ENCODE results near the gene TICAM2. TPM values are rescaled to one million over a fixed set of nuclear protein-coding genes. Genes with fewer than 3 reads are reported as not detected.

Gene TICAM2
- polyA plus RNA-seq, 1 experiment, result 1.2 TPM

- CTCF ChIA-PET, result no interaction called here
- Histone ChIP-seq H3K4me3 (ENCODE audit: low read depth, low read length) (no peak overlapping the region), H3K27me3 (ENCODE audit: control insufficient read depth, insufficient read depth, low read length) (no peaks in the 10 kb centered on the region), H3K36me3 (ENCODE audit: control insufficient read depth, insufficient read depth, low read length) (no peaks in the 10 kb centered on the region)
- TF ChIP-seq, protein P1, sequence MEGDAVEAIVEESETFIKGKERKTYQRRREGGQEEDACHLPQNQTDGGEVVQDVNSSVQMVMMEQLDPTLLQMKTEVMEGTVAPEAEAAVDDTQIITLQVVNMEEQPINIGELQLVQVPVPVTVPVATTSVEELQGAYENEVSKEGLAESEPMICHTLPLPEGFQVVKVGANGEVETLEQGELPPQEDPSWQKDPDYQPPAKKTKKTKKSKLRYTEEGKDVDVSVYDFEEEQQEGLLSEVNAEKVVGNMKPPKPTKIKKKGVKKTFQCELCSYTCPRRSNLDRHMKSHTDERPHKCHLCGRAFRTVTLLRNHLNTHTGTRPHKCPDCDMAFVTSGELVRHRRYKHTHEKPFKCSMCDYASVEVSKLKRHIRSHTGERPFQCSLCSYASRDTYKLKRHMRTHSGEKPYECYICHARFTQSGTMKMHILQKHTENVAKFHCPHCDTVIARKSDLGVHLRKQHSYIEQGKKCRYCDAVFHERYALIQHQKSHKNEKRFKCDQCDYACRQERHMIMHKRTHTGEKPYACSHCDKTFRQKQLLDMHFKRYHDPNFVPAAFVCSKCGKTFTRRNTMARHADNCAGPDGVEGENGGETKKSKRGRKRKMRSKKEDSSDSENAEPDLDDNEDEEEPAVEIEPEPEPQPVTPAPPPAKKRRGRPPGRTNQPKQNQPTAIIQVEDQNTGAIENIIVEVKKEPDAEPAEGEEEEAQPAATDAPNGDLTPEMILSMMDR (IDR thresholded peaks at IDR 0.05; ENCODE audit: insufficient read depth, low read depth, low read length), result no peak
- POLR2A ChIA-PET, result no interaction called here
- DNase-seq (ENCODE audit: low read depth), result no peak
These were observed 37.0 kb downstream of the TICAM2 start for GRCh38 chr5:115565233-115565632.

DNA sequence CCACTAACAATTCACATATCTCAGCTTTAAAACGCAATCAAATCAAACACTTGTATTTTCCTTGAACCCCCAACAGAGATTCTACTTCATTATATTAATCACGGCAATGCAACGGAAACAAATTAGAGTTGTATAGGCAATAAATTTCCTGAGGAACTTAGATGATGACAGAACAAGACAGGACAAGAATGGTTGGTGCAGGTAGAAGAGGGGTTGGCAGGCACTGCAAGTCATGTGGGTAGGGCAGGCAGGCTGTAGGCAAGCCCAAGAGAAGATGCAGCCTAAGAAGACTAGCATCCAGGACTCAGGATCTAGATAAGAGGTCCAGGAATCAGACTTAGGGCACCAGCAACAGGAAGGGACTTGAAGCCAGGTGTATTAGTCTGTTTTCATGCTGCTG lies 41.1 kb downstream of the TICAM2 start:
- Histone ChIP-seq H3K4me3 (ENCODE audit: low read depth, low read length) (no peak overlapping the region), H3K27me3 (ENCODE audit: control insufficient read depth, insufficient read depth, low read length) (no peaks in the 10 kb centered on the region), H3K36me3 (ENCODE audit: control insufficient read depth, insufficient read depth, low read length) (no peaks in the 10 kb centered on the region)
- no peak for DNase-seq (ENCODE audit: low read depth)
- ChIA-PET POLR2A (no interaction called here), CTCF (interaction anchor here (1.3 kb wide), 1 partner anchor 8 kb away, joined by 3 read pairs; no protein-coding TSS in a partner anchor)
- TF ChIP-seq, protein P1 (IDR thresholded peaks at IDR 0.05; ENCODE audit: insufficient read depth, low read depth, low read length), result no peak

DNA sequence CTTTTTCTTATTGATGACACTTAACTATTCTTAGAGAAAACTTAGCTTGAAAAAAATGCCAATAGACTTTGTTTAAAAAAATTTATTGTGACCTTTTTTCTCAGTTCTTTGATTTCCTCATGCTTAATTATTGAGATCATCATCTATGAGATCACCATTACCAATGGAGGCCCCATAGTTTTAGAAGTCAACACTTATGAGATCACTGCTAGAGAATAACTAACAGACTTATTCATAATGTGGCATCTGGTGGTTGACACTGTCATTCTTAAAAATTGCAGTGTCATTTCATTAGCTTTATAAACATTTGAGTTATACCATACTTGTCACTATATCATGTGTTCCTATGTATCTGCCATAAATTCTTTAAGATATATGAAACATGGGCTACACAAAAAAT lies 42.8 kb downstream of the TICAM2 start:
- no peak overlapping the region for H3K4me3 ChIP-seq (ENCODE audit: low read depth, low read length)
- ChIA-PET CTCF (interaction anchor here (1.0 kb wide), 1 partner anchor 9 kb away, joined by 3 read pairs; no protein-coding TSS in a partner anchor), POLR2A (no interaction called here)
- no peaks in the 10 kb centered on the region for H3K27me3 ChIP-seq (ENCODE audit: control insufficient read depth, insufficient read depth, low read length)
- H3K36me3 ChIP-seq (ENCODE audit: control insufficient read depth, insufficient read depth, low read length), result no peaks in the 10 kb centered on the region
- no peak for DNase-seq (ENCODE audit: low read depth)
- TF ChIP-seq, protein P1 (IDR thresholded peaks at IDR 0.05; ENCODE audit: insufficient read depth, low read depth, low read length), result no peak

DNA sequence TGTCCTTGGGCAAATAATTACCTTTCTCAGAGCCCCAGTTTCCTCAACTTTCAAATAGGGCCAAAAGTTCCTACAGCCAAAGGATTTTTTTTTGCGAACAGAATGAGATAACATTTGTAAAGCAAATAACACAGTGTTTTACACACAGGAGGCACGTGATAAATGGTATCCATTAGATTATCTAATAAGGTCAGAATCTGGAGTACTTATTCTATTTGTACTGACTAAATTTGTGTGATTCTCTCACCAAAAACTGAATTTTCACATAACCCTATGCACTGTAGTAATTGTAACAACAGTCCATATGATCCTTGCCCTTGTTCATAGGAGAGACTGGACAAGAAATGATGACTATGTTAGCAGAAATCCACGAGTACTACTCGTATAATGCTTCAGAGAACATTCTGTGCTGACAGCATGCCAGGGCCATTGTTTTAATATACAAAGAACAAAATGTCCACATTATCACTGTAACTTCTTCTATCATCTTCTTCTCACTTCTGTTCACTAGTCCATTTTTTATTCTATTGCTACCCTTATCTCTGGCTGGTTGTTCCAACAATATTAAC lies 43.8 kb downstream of the TICAM2 start:
- Histone ChIP-seq H3K36me3 (ENCODE audit: control insufficient read depth, insufficient read depth, low read length) (no peaks in the 10 kb centered on the region), H3K4me3 (ENCODE audit: low read depth, low read length) (no peak overlapping the region), H3K27me3 (ENCODE audit: control insufficient read depth, insufficient read depth, low read length) (no peaks in the 10 kb centered on the region)
- ChIA-PET CTCF (interaction anchor here (1.0 kb wide), 1 partner anchor 10 kb away, joined by 3 read pairs; no protein-coding TSS in a partner anchor), POLR2A (no interaction called here)
- DNase-seq (ENCODE audit: low read depth), result no peak
- TF ChIP-seq, protein P1 (IDR thresholded peaks at IDR 0.05; ENCODE audit: insufficient read depth, low read depth, low read length), result no peak

GRCh38 chr5:115557667-115558387 lies 44.5 kb downstream of the TICAM2 start:
- POLR2A ChIA-PET, result no interaction called here
- Histone ChIP-seq H3K27me3 (ENCODE audit: control insufficient read depth, insufficient read depth, low read length) (no peaks in the 10 kb centered on the region), H3K4me3 (ENCODE audit: low read depth, low read length) (no peak overlapping the region), H3K36me3 (ENCODE audit: control insufficient read depth, insufficient read depth, low read length) (no peaks in the 10 kb centered on the region)
- DNase-seq (ENCODE audit: low read depth), result no peak
- CTCF ChIA-PET, result no interaction called here
- TF ChIP-seq, protein P1 (IDR thresholded peaks at IDR 0.05; ENCODE audit: insufficient read depth, low read depth, low read length), result no peak
